ENCODE results near the gene TDRKH.

TDRKH gene

DNA sequence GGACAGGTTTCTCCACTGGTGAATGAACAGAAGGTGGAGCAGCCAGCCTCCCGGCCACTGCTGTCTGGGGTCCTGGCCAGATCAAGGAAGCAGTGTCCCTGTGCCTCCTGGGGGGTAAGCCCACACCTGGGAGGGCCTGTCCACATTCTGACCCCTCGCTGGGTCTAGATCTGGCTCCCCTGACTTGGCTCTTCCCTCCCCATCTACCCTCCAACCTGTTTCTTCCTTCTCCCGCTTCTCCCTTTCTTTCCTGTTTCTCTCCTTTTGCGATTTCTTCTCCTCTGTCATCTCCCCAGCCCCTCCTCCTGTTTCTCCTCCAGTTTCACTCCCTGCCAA is 40.9 kb upstream of the TDRKH start:
- Mint-ChIP-seq H3K9me3 (no peaks in the 10 kb centered on the region), H3K27me3 (ENCODE audit: low read depth) (no peaks in the 10 kb centered on the region), H3K36me3 (ENCODE audit: low read depth) (no peaks in the 10 kb centered on the region), H3K27ac (peak overlapping the region; percentile 86), H3K4me3 (peak overlapping the region; percentile 33), H3K4me1 (ENCODE audit: low read depth) (peaks cover 53% of the 10 kb centered on the region)
- DNase-seq (ENCODE audit: low spot score), result no peak

DNA sequence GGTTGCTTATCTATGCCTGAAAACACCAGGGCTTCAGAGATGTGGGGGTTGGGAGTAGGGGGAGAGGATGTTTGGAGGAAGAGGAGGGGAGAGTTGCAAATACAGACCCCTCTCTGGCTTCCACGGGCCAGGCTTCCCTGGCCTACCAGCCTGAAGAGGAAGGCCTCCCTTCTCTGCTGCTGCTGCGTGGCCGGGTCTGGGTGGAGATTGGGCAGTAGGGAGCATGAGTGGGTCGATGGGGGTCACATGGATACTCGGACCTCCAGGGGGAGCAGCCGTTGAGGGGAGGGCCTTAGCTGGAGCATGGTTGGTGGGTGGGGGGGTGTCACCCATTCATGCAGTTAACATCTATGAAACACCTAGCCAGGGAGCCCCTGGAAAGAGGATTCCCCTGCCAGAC is 39.8 kb upstream of the TDRKH start:
- Mint-ChIP-seq H3K4me3 (peak overlapping the region; percentile 62), H3K4me1 (ENCODE audit: low read depth) (peaks cover 50% of the 10 kb centered on the region), H3K9me3 (no peaks in the 10 kb centered on the region), H3K36me3 (ENCODE audit: low read depth) (no peaks in the 10 kb centered on the region), H3K27ac (peak overlapping the region; percentile 86), H3K27me3 (ENCODE audit: low read depth) (no peaks in the 10 kb centered on the region)
- DNase-seq (ENCODE audit: low spot score), result no peak

GRCh38 chr1:151829352-151830046 is 39.2 kb upstream of the TDRKH start:
- H3K9me3 Mint-ChIP-seq, result no peaks in the 10 kb centered on the region
- no peak for DNase-seq (ENCODE audit: low spot score)
- H3K4me1 Mint-ChIP-seq (ENCODE audit: low read depth), result peaks cover 49% of the 10 kb centered on the region
- no peaks in the 10 kb centered on the region for H3K36me3 Mint-ChIP-seq (ENCODE audit: low read depth)
- H3K27ac Mint-ChIP-seq, result peak overlapping the region; percentile 86
- no peaks in the 10 kb centered on the region for H3K27me3 Mint-ChIP-seq (ENCODE audit: low read depth)
- H3K4me3 Mint-ChIP-seq, result peak overlapping the region; percentile 62

DNA sequence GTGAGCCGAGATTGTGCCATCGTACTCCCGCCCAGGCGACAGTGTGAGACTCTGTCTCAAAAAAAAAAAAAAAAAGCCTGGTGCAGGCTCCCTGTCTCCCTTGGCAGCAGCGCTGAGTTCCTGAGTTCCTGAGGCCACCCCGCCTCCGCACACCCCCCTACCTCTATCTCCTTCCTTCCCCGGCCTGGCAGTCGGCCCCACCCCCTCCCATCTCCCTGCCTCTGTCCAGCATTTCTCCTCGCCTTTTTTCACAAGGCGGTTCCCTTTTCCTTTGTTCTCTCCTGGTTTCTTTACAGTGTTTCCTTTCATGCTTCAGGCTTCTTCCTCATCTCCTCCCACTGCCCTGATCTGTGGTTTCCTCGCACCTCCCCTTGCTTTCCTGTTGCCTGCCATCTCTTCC is 38.6 kb upstream of the TDRKH start:
- H3K36me3 Mint-ChIP-seq (ENCODE audit: low read depth), result no peaks in the 10 kb centered on the region
- H3K27me3 Mint-ChIP-seq (ENCODE audit: low read depth), result no peaks in the 10 kb centered on the region
- peaks cover 44% of the 10 kb centered on the region for H3K4me1 Mint-ChIP-seq (ENCODE audit: low read depth)
- no peak for DNase-seq (ENCODE audit: low spot score)
- no peaks in the 10 kb centered on the region for H3K9me3 Mint-ChIP-seq
- peak overlapping the region; percentile 62 for H3K4me3 Mint-ChIP-seq
- H3K27ac Mint-ChIP-seq, result peak overlapping the region; percentile 86

- H3K4me3 Mint-ChIP-seq, result peak overlapping the region; percentile 35
- peaks cover 36% of the 10 kb centered on the region for H3K4me1 Mint-ChIP-seq (ENCODE audit: low read depth)
These were observed 37.6 kb upstream of the TDRKH start for GRCh38 chr1:151827853-151828252.

GRCh38 chr1:151825751-151826660 is 35.7 kb upstream of the TDRKH start:
- Mint-ChIP-seq H3K4me1 (ENCODE audit: low read depth) (peaks cover 39% of the 10 kb centered on the region), H3K27ac (peak overlapping the region; percentile 28), H3K36me3 (ENCODE audit: low read depth) (no peaks in the 10 kb centered on the region), H3K9me3 (no peaks in the 10 kb centered on the region), H3K4me3 (no peak overlapping the region), H3K27me3 (ENCODE audit: low read depth) (no peaks in the 10 kb centered on the region)
- no peak for DNase-seq (ENCODE audit: low spot score)

More at GRCh38 chr1:151827853-151828252, 37.6 kb upstream of the TDRKH start:
- Mint-ChIP-seq H3K9me3 (no peaks in the 10 kb centered on the region), H3K27ac (peak overlapping the region; percentile 37), H3K27me3 (ENCODE audit: low read depth) (no peaks in the 10 kb centered on the region), H3K36me3 (ENCODE audit: low read depth) (no peaks in the 10 kb centered on the region)
- DNase-seq (ENCODE audit: low spot score), result no peak

DNA sequence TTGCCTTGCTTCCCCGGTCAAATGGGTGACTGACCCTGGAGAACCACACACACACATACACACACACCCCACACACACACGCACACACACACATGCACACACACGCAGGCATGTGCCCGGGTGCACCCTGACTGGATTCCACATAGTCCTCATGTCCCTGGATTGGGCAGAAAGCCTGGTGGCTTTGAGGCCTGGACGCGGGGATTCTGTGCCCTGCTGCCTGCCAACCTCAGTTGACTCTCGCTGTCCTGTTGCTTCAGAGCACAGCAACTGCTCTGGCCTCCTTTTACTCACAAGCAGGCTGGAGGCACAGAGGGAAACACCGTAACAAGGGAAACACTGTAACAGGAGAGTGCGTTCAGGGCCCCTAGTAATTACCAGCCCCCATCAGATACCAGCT is 34.9 kb upstream of the TDRKH start:
- no peak overlapping the region for H3K27ac Mint-ChIP-seq

DNA sequence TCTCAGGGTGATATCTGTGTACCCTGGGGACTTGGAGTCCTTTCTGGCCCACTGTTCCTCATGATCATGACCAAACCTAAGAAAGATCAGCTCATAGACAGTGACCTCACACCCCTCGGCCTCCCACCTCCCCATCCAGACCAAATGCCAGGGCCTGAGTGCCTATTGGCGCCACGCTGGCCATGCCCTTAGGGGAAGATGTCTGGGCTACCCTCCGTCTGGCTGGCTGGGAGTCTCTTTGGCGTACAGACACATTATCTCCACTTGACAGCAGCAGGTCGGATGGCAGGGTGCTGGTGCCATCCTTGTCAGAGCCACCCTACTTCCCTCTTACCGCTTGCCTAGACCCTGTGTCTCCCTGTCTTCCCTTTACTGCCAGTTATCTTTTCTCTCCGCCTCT is 32.9 kb upstream of the TDRKH start:
- no peaks in the 10 kb centered on the region for H3K36me3 Mint-ChIP-seq (ENCODE audit: low read depth)
- H3K4me1 Mint-ChIP-seq (ENCODE audit: low read depth), result peaks cover 23% of the 10 kb centered on the region
- no peak overlapping the region for H3K4me3 Mint-ChIP-seq
- H3K9me3 Mint-ChIP-seq, result no peaks in the 10 kb centered on the region
- DNase-seq (ENCODE audit: low spot score), result no peak
- no peaks in the 10 kb centered on the region for H3K27me3 Mint-ChIP-seq (ENCODE audit: low read depth)
- no peak overlapping the region for H3K27ac Mint-ChIP-seq

More for the DNA sequence above, 34.9 kb upstream of the TDRKH start:
- DNase-seq (ENCODE audit: low spot score), result no peak
- Mint-ChIP-seq H3K27me3 (ENCODE audit: low read depth) (no peaks in the 10 kb centered on the region), H3K36me3 (ENCODE audit: low read depth) (no peaks in the 10 kb centered on the region), H3K4me3 (no peak overlapping the region), H3K9me3 (no peaks in the 10 kb centered on the region), H3K4me1 (ENCODE audit: low read depth) (peaks cover 40% of the 10 kb centered on the region)

DNA sequence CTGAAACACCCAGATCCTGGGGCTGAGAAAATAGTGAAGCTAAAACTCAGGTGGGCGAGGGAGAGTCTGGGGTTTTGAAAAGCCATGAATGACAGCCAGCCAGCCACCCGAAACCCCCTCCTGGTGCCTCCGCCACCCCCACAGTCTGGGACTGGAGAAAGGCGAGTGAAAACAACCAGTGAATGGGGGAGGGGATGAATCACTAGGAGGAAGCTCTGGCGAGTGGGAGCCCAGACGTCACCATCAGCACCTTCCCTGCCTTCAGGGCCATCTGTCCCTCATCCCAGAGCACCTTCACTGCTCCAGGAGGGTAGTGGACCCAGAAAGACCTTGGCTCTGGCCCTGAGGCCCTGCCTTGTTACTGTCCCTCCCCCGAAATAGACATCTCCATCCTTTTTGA is 32.1 kb upstream of the TDRKH start:
- H3K4me1 Mint-ChIP-seq (ENCODE audit: low read depth), result peaks cover 18% of the 10 kb centered on the region
- H3K27me3 Mint-ChIP-seq (ENCODE audit: low read depth), result no peaks in the 10 kb centered on the region
- no peaks in the 10 kb centered on the region for H3K9me3 Mint-ChIP-seq
- no peak overlapping the region for H3K27ac Mint-ChIP-seq
- DNase-seq (ENCODE audit: low spot score), result peak; percentile 66
- no peaks in the 10 kb centered on the region for H3K36me3 Mint-ChIP-seq (ENCODE audit: low read depth)
- no peak overlapping the region for H3K4me3 Mint-ChIP-seq

GRCh38 chr1:151820940-151821339 is 30.6 kb upstream of the TDRKH start:
- Mint-ChIP-seq H3K4me3 (no peak overlapping the region), H3K27me3 (ENCODE audit: low read depth) (no peaks in the 10 kb centered on the region)

GRCh38 chr1:151819976-151820623 is 29.8 kb upstream of the TDRKH start:
- Mint-ChIP-seq H3K9me3 (no peaks in the 10 kb centered on the region), H3K27ac (no peak overlapping the region), H3K4me1 (ENCODE audit: low read depth) (peaks cover 27% of the 10 kb centered on the region), H3K36me3 (ENCODE audit: low read depth) (no peaks in the 10 kb centered on the region), H3K27me3 (ENCODE audit: low read depth) (no peaks in the 10 kb centered on the region), H3K4me3 (no peak overlapping the region)
- no peak for DNase-seq (ENCODE audit: low spot score)

More at GRCh38 chr1:151820940-151821339, 30.6 kb upstream of the TDRKH start:
- Mint-ChIP-seq H3K9me3 (no peaks in the 10 kb centered on the region), H3K27ac (no peak overlapping the region), H3K36me3 (ENCODE audit: low read depth) (no peaks in the 10 kb centered on the region), H3K4me1 (ENCODE audit: low read depth) (peaks cover 22% of the 10 kb centered on the region)
- no peak for DNase-seq (ENCODE audit: low spot score)

DNA sequence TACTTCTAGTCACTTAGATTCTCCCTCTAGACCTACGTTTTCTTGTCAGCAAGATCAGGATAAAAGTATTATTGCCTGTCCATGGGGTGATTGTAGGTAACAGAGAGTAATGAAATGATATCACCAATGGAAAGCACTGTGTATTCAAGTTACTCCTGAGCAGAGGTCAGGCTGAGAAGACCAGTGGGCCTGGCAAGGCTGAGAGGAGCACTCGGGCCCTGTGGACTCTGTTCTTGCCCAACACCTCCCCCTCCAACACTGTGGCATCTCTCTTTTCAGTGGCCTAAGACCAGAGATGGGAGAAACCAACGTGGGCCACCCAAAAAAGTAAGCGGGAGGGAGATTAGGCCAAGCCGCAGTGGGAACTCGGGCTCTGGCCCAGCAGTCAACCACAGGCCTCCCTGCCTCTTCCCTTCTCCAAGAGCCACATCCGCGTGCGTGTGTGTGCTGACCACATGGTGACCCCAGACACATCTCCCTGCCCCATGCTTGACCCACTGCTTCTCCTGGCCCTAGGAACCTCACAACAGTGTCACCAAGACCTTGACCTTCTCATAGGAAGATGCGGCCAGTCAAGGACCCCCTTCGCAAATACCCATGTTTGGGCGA is 29.0 kb upstream of the TDRKH start:
- H3K27me3 Mint-ChIP-seq (ENCODE audit: low read depth), result no peaks in the 10 kb centered on the region
- no peaks in the 10 kb centered on the region for H3K36me3 Mint-ChIP-seq (ENCODE audit: low read depth)
- no peak overlapping the region for H3K27ac Mint-ChIP-seq
- no peaks in the 10 kb centered on the region for H3K9me3 Mint-ChIP-seq
- peaks cover 27% of the 10 kb centered on the region for H3K4me1 Mint-ChIP-seq (ENCODE audit: low read depth)
- no peak for DNase-seq (ENCODE audit: low spot score)
- H3K4me3 Mint-ChIP-seq, result no peak overlapping the region

GRCh38 chr1:151817353-151817730 is 27.0 kb upstream of the TDRKH start:
- no peak overlapping the region for H3K27ac Mint-ChIP-seq
- H3K9me3 Mint-ChIP-seq, result no peaks in the 10 kb centered on the region
- DNase-seq (ENCODE audit: low spot score), result no peak
- no peak overlapping the region for H3K4me3 Mint-ChIP-seq
- no peaks in the 10 kb centered on the region for H3K36me3 Mint-ChIP-seq (ENCODE audit: low read depth)
- peaks cover 29% of the 10 kb centered on the region for H3K4me1 Mint-ChIP-seq (ENCODE audit: low read depth)
- no peaks in the 10 kb centered on the region for H3K27me3 Mint-ChIP-seq (ENCODE audit: low read depth)

All from T-helper 2 cell treated with Interferon-gamma antibody and Interleukin-4, amounts not matched to agents 5 μg/mL and 100 μg/mL, for 36 hours (primary cell).